ENCODE results near the gene MTCH1. TPM values are rescaled to one million over a fixed set of nuclear protein-coding genes. Genes with fewer than 3 reads are reported as not detected.

MTCH1 gene
- total RNA-seq, 1 experiment from 2014 or later: 191 TPM

DNA sequence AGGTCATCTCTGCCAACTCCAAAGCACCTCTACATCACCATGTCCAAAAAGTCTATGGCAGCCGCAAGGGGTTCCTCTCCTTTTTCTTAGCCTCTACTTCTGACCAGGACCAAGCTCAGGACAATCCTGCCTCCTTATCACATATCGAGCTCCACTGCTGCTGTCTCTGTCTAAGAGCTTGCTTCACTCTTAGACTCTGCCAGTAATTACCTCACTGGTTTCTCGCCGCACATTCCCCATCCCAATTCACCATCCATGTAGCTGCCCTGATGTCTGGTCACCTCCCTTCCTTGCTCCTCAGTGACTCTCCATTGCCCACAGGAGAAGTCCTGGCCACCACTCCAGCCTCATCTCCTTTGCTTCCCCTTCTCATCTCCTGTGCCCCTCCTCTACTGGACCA lies 55.5 kb downstream of the MTCH1 start:
- DNase-seq (ENCODE audit: extremely low read depth, low read depth): no peak

DNA sequence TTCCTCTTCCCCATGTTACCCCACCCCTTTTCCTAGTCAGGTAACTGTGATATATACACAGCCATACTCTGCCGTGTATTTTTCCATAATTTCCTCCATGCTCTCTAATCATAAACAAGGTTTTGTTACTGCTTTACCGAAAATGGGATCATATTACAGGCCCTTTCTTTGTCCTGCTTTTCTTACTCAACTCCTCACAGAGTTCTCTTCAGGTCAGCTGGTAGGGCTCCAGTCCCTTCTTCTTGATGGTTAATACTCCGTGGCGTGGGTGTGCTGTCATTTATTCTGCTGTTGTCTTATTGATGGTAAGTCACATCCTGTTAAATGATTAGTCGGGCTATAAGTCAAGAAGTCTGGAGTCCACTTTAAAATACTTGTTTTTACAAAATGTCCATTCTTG lies 56.4 kb downstream of the MTCH1 start:
- DNase-seq (ENCODE audit: extremely low read depth, low read depth): no peak

DNA sequence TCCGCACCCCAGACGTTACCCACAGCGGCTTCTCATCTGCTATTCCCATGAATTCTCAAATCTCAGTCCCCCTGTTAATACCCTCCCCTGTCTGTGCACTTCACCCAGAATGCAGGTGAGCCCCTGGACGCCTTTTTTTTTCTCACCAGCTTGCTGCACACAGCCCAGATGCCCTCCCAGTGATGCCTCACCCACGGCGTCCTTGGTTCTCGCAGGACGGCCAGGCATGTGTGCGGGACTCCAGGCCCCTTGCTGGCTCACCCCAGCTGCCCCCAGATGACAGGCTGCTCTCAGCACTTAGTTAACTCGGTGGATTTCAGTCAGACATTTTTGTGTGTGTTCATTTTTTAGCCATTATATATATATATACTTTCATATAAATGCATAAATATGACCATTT lies 56.8 kb downstream of the MTCH1 start:
- no peak for DNase-seq (ENCODE audit: extremely low read depth, low read depth)

DNA sequence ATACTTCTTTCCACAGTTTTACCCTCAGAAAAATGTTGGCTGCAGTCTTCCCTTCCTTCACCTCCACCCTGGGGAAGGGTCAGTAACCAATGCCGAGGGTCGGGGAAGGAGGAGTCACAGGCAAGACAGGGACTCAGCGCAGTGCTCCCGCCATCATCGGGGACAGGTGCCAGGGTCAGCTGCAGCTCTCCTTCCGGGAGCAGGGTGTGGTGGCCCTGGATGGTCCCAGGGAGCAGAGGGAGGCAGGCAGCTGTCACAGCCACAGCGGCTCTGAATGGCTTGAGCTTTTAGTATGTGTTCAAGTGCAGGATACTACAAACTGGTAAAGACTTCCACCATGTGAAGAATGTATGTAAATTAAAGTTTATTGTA lies 57.5 kb downstream of the MTCH1 start:
- DNase-seq (ENCODE audit: extremely low read depth, low read depth): no peak

DNA sequence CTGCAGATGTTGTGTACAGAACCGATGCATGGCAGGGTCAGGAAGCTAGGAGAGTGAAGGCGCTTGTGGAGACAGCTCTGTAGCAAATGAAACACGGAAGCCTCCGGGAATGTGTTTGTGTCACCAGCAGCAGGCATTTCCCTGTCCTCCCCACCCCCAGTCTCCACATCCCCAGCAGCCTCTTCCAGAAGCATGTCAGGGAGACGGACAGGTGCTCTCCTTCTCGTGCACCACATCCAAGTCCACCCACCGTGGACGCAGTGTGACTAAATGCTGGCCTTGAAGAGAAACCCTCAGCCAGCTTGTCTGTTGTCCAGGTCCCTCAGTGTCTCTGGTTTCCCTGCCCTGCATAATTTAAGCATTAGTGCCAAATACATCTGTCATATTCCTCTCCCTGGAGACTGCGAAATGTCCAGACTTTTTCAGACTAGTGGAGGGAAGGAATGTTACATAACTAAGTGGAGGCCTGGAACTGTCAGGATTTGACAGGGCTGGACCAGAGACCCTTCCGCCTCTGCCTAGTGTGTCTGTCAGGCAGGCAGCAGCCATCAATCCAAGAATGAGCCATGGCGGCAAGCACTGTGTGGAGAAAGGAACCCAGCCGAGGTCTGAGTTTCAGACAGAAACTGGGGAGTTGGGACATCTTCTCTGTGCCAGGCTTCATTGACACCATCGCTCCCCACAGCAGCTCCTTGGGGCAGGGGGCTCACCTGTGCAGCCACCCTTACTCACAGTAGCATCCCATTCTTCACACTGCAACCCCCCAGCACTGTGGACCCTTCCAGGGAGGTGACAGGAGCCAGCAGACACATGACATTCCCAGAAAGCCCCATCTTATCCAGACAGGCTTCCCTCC lies 58.1 kb downstream of the MTCH1 start:
- no peak for DNase-seq (ENCODE audit: extremely low read depth, low read depth)

DNA sequence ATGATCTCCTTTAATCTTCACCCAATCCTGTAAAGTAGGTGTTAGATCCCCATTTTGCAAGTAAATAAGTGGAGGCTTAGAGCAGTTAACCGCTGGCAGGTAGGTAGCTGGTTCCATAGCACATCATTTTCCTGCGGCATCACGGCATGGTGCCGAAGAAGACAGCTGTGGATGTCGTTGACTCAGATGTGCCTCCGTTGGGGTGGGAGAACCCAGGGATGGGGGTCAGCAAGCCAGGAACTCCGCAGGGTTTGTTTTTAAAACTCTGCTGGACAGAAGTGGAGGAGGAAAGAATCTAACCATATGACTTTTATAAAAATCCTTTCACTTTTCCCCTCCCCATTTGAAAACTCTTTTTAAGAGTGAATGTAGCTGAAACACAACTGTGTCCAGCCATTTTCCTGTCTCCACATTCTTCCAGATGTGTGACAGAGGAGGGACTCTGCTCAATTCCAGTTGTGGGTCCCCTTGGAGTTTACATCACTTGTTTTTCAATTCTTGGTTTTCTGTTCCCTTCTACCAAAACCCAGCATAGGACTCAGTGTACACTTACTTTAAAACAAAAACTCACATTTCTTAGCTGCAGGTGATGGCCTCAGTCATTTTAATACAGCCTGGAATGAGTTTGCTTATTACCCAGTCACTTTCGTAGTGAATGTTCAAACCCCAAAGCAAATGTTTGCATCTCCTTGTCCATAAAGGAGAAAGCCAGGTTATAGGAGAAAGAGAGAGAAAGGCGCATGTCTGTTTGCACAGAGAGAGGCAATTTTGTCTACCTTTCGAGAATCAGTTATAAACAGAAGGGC lies 59.1 kb downstream of the MTCH1 start:
- DNase-seq (ENCODE audit: extremely low read depth, low read depth): no peak

DNA sequence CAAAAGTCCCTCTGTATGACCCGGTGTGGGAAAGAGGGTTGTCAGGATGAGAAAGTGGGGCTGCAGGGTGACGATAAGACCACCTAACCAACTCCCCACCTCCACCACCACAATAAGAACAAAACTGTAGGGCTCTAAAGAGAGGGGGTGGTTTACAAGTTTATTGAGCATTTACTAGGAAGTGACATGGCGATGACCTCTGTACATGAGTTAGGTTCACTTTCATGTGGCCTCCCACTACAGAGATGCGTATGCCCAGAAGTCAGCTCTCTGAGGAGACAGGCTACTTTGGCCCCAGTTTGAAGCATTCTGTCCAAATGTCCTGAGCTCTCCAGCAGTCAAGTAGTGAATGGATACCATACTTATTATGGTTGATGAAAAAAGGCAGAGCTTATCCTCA lies 60.2 kb downstream of the MTCH1 start:
- DNase-seq (ENCODE audit: extremely low read depth, low read depth): no peak

DNA sequence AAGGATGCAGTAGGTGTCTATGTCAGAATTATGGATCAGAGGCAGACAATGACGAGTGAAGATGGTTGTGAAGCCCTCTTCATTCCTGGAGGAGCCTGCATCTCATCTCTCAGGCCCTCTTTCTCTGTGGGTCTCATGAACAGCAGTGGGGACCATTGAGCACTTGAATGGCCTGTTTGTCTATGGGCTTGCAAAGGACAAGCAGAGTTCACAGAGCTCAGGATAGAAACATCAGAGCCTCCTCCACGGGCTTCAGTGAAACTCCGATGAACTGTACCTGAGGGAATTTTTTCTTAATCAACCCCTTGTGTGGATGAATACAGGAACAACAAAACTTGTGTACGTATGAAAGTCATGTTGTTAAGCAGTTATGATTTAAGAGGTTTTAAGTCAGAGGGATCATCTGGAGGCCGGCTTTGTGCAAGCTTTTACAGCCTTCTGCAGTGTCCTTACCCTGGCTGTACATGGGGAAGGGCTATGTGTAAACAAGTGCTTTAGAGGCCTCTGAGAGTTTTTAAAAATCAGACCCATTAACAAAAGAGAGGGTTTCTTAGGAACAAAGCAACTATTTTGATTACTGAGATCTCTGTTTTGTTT lies 61.1 kb downstream of the MTCH1 start:
- DNase-seq (ENCODE audit: extremely low read depth, low read depth): no peak

DNA sequence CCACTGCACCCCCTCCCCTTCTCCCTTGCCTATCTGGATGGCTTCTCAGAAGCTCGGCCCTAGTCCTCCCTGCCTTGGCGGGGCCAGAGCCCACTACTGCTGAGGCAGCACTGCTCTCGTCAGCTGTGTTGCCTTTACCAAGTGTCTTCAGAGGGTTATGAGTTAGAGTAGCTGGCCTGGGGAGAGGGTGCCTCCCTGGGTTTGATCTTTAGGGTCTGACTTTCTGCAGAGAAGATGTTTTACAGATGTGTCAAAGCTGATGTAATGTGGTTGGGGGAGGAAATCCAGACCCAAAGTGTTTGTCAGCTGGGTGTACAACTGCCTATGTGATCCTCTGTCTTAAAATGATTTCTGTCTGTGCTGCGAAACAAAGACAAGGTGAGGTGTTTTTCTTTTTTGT lies 61.9 kb downstream of the MTCH1 start:
- DNase-seq (ENCODE audit: extremely low read depth, low read depth): no peak

DNA sequence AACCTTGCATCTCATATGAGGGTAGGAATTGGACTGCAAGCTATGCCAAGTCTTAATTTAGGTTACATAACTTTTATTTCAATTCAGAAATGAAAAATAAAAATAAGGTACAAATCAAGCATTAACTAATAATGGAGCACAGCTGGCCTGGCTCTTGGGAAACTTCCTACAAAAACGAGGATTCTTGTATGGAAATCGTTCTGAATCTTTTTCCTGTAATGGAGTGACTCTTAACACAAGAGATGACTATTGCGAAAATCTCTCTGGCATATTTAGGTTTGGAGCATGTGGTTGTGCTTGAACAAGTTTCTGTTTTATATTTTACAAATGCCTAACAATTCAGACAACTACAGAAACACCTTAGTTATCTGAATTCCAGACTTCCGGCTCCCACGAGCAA lies 65.5 kb downstream of the MTCH1 start:
- no peak for DNase-seq (ENCODE audit: extremely low read depth, low read depth)

DNA sequence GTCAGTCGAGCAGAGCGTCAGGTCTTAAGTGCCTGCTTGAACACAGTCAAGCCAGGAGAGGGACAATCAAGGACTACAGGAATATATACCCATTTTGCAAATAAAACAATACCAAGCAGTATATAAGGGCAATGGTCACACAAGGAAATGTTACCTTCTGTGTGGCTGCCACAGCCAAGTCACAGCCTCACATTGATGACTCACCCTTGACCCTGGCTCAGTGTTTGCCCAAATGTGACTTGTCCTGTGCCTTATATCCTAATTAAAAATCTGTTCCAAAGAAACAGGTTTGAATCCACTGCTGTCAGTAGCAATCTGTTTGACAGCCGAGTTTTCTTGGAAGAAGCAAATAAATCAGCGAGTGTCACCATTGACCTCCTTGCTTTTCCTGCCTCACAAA lies 65.9 kb downstream of the MTCH1 start:
- DNase-seq (ENCODE audit: extremely low read depth, low read depth): no peak

Other genes starting within 250 kb of the MTCH1 start
- gene CPNE5, start 146.8 kb downstream of the MTCH1 start, total RNA-seq (2014; rRNA removed; shearing (Covaris generic)): 0.07 and 0.63 TPM in 2 replicates
- 44.7 and 47.7 TPM in 2 replicates for gene PPIL1, start 111.4 kb downstream of the MTCH1 start, total RNA-seq (2014; rRNA removed; shearing (Covaris generic))
- 21.9 and 22.4 TPM in 2 replicates for gene C6orf89, start 100.2 kb downstream of the MTCH1 start, total RNA-seq (2014; rRNA removed; shearing (Covaris generic))
- 0.07 TPM in 1 of 2 replicates, not detected in the other for gene PI16, start 31.5 kb downstream of the MTCH1 start, total RNA-seq (2014; rRNA removed; shearing (Covaris generic))
- gene FGD2, start 19.5 kb upstream of the MTCH1 start, total RNA-seq (2014; rRNA removed; shearing (Covaris generic)): 0.10 TPM in 1 of 2 replicates, not detected in the other
- gene PIM1, start 184.0 kb upstream of the MTCH1 start, total RNA-seq (2014; rRNA removed; shearing (Covaris generic)): 14.2 and 17.8 TPM in 2 replicates